SU-DHL-6 (cell line): ENCODE measurements around the gene PALLD.

Experiments
- H2AFZ ChIP-seq: fragments of 200-600 bp; sonication (generic); 2 replicates; pipeline ENCODE4 v1.6.1; 2014; ENCODE audit warnings: low read depth, mild to moderate bottlenecking, moderate library complexity, mixed read lengths, antibody characterized with exemption, low read length; ENCODE audit not compliant: severe bottlenecking
- H3F3A ChIP-seq: fragments of 200-600 bp; shearing (Covaris generic); 2 replicates; pipeline ENCODE4 v1.6.0; 2016; ENCODE audit warnings: antibody characterized with exemption, mild to moderate bottlenecking; ENCODE audit not compliant: insufficient read depth
- H3K27ac ChIP-seq: fragments of 200-600 bp; sonication (generic); 2 replicates; pipeline ENCODE4 v1.5.1; 2016; ENCODE audit warnings: low read depth, mild to moderate bottlenecking, low read length, moderate library complexity, mixed read lengths
- H3K27me3 ChIP-seq: fragments of 200-600 bp; sonication (generic), shearing (Covaris generic); 2 replicates; pipeline ENCODE4 v1.6.0; 2014; ENCODE audit warnings: mild to moderate bottlenecking, low read length
- H3K36me3 ChIP-seq: fragments of 200-600 bp; sonication (generic); 2 replicates; pipeline ENCODE4 v1.6.1; 2014; ENCODE audit warnings: mild to moderate bottlenecking, low read length, mixed read lengths
- H3K4me2 ChIP-seq: fragments of 300-600, 200-600 bp; shearing (Covaris generic), sonication (generic); 2 replicates; pipeline ENCODE4 v1.6.0; 2014; ENCODE audit warnings: low read length, low read depth, mild to moderate bottlenecking; ENCODE audit not compliant: poor library complexity, severe bottlenecking
- H3K4me3 ChIP-seq: fragments of 200-600 bp; sonication (generic); 2 replicates; pipeline ENCODE4 v1.5.1; 2014; ENCODE audit warnings: antibody characterized with exemption, low read length, mild to moderate bottlenecking, mixed read lengths; ENCODE audit not compliant: insufficient read depth, poor library complexity, severe bottlenecking
- H3K79me2 ChIP-seq: fragments of 200-600 bp; sonication (generic); 2 replicates; pipeline ENCODE4 v1.6.1; 2014; ENCODE audit warnings: mild to moderate bottlenecking, low read length, moderate library complexity; ENCODE audit not compliant: insufficient read depth
- H3K9ac ChIP-seq: fragments of 200-600 bp; sonication (generic); 2 replicates; pipeline ENCODE4 v1.7.0; 2014; ENCODE audit warnings: mild to moderate bottlenecking, low read length
- H3K9me2 ChIP-seq: fragments of 200-600 bp; sonication (generic); replicated peaks from 2 replicates; pipeline ENCODE4 v1.6.1; 2014; ENCODE audit warnings: low read length; ENCODE audit not compliant: insufficient read depth
- H3K9me3 ChIP-seq: fragments of 200-600 bp; sonication (generic); 2 replicates; pipeline ENCODE4 v1.6.1; 2014; ENCODE audit warnings: low read length, mixed read lengths; ENCODE audit not compliant: insufficient read depth
- H4K20me1 ChIP-seq: fragments of 200-600 bp; sonication (generic); 2 replicates; pipeline ENCODE4 v1.6.1; 2014; ENCODE audit warnings: low read depth, mild to moderate bottlenecking, antibody characterized with exemption, low read length, moderate library complexity, mixed read lengths
- EZH2phosphoT487 ChIP-seq: fragments of 200-600 bp; sonication (generic), shearing (Covaris generic); conservative IDR thresholded peaks from 2 replicates; pipeline ENCODE4 v1.6.1; 2018; ENCODE audit warnings: mild to moderate bottlenecking, antibody characterized with exemption, low read length, moderate library complexity, mixed read lengths
- TF ChIP-seq, protein P1 (sequence below): fragments of 200-600 bp; sonication (generic); IDR thresholded peaks from one replicate; pipeline ENCODE4 v1.5.1; 2017; ENCODE audit warnings: antibody characterized with exemption, mild to moderate bottlenecking, low read length, moderate library complexity; ENCODE audit not compliant: insufficient read depth, poor library complexity, severe bottlenecking

PALLD gene

DNA sequence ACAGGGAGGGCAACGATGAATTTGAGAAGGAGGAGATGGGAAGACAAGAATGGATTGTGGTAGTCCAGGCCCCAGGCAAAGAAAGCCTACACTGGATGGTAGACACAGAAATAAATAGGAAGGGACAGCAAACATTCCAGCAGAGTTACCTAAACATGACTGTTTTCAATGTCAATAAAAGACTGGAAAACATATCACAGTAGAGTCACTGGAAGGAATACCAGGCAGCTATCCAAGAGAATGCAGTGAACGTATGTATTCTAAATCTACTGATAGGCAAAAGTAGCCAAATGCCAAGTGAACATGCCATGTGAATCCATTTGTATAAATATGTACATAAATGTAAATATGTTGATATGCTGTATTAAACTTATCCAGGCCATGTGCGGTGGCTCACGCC lies 183.0 kb downstream of the PALLD start:
- Histone ChIP-seq H2AFZ (no peak overlapping the region), H3K9ac (no peak overlapping the region), H3K79me2 (no peaks in the 10 kb centered on the region), H3K4me2 (no peak overlapping the region), H4K20me1 (no peaks in the 10 kb centered on the region), H3K9me3 (no peaks in the 10 kb centered on the region), H3K27ac (no peak overlapping the region), H3K36me3 (no peaks in the 10 kb centered on the region), H3K27me3 (no peaks in the 10 kb centered on the region), H3F3A (no peaks in the 10 kb centered on the region), H3K9me2 (no peaks in the 10 kb centered on the region), H3K4me3 (no peak overlapping the region)
- TF ChIP-seq, protein P1, sequence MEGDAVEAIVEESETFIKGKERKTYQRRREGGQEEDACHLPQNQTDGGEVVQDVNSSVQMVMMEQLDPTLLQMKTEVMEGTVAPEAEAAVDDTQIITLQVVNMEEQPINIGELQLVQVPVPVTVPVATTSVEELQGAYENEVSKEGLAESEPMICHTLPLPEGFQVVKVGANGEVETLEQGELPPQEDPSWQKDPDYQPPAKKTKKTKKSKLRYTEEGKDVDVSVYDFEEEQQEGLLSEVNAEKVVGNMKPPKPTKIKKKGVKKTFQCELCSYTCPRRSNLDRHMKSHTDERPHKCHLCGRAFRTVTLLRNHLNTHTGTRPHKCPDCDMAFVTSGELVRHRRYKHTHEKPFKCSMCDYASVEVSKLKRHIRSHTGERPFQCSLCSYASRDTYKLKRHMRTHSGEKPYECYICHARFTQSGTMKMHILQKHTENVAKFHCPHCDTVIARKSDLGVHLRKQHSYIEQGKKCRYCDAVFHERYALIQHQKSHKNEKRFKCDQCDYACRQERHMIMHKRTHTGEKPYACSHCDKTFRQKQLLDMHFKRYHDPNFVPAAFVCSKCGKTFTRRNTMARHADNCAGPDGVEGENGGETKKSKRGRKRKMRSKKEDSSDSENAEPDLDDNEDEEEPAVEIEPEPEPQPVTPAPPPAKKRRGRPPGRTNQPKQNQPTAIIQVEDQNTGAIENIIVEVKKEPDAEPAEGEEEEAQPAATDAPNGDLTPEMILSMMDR: no peak
- TF ChIP-seq EZH2phosphoT487: no peak

DNA sequence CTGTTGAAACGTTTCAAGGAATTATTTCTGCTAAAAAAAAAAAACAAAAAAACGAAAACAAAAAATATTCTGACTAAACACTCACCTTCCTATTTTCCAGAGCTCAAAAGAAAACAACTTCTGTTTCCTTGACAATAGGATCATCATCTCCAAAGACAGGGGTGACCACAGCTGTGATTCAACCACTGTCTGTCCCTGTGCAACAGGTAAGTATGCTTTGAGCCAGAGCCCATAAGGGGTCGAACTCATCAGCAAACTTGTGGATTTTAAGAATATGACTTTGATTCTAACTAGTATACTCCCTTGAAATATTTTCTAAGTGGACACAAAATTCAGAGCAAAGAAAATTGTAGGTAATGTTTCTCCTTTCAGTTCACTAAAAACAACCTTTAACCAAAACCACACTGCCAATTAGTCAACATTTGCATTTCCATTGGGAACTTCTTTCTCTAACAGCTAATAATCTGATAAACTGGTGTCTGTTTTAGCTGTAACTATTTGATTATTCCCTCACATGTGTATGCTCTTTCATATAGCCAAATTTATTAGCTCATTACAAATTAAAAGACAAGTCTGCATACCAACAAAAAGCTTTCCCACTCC lies 186.1 kb downstream of the PALLD start:
- no peak overlapping the region for H2AFZ ChIP-seq
- no peaks in the 10 kb centered on the region for H3K27me3 ChIP-seq
- H4K20me1 ChIP-seq: no peaks in the 10 kb centered on the region
- no peaks in the 10 kb centered on the region for H3K9me2 ChIP-seq
- H3F3A ChIP-seq: no peaks in the 10 kb centered on the region
- H3K27ac ChIP-seq: no peak overlapping the region
- no peak overlapping the region for H3K9ac ChIP-seq
- no peak overlapping the region for H3K4me2 ChIP-seq
- H3K4me3 ChIP-seq: no peak overlapping the region
- H3K36me3 ChIP-seq: no peaks in the 10 kb centered on the region
- no peak for TF ChIP-seq EZH2phosphoT487
- TF ChIP-seq, protein P1: no peak
- H3K79me2 ChIP-seq: no peaks in the 10 kb centered on the region
- H3K9me3 ChIP-seq: no peaks in the 10 kb centered on the region

DNA sequence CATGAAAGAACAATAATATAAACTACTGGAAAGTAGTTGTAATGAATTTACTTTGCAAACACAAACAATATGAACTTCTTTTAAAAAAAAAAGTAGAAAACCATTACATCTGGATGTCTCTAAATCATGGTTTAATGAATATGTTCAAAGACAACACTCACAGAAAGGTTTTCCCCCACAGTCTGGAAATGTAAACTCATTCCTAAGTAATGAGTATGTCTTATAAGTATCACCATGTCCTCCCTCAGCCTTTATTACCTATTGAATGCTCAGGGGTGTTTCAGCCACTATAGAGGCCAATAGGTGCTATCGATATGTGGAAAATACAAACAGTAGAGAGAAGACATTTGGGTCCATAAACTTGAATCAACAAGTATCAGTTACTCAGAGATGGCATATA lies 186.7 kb downstream of the PALLD start:
- H4K20me1 ChIP-seq: no peaks in the 10 kb centered on the region
- no peaks in the 10 kb centered on the region for H3K36me3 ChIP-seq
- TF ChIP-seq, protein P1: no peak
- no peak for TF ChIP-seq EZH2phosphoT487
- H3K4me3 ChIP-seq: no peak overlapping the region
- H3K4me2 ChIP-seq: no peak overlapping the region
- H3K27me3 ChIP-seq: no peaks in the 10 kb centered on the region
- no peaks in the 10 kb centered on the region for H3K9me3 ChIP-seq
- no peaks in the 10 kb centered on the region for H3F3A ChIP-seq
- no peak overlapping the region for H3K9ac ChIP-seq
- no peaks in the 10 kb centered on the region for H3K9me2 ChIP-seq
- no peaks in the 10 kb centered on the region for H3K79me2 ChIP-seq
- H2AFZ ChIP-seq: no peak overlapping the region
- H3K27ac ChIP-seq: no peak overlapping the region
